HAP-1 (cell line): Measurements from ENCODE around the gene CAPN5.
"Not testable (repeated sequence)": the region's sequence is repeated elsewhere in the genome, so short reads cannot be mapped to it uniquely, and the experiment has no call there.

Experiments
- DNase-seq, 2 experiments: peaks; one replicate each; pipeline ENCODE4 v3.0.0-alpha.2; 2016 to 2020; ENCODE audit warnings: low spot score in 2 of 2
- H3K27me3 ChIP-seq: fragments of 250-450 bp; sonication (Bioruptor Pico); 2 replicates; pipeline ENCODE4 v1.5.1; 2020; ENCODE audit warnings: low read depth, mild to moderate bottlenecking, moderate library complexity
- H3K36me3 ChIP-seq: fragments of 250-450 bp; sonication (Bioruptor Pico); replicated peaks from 2 replicates; pipeline ENCODE4 v1.5.1; 2020; ENCODE audit warnings: mild to moderate bottlenecking
- H3K4me1 ChIP-seq: fragments of 250-450 bp; sonication (Bioruptor Pico); 2 replicates; pipeline ENCODE4 v1.5.1; 2020; ENCODE audit warnings: mild to moderate bottlenecking
- H3K4me3 ChIP-seq: fragments of 250-450 bp; sonication (Bioruptor Pico); 2 replicates; pipeline ENCODE4 v1.5.1; 2020; ENCODE audit warnings: mild to moderate bottlenecking, moderate library complexity
- H3K9me3 ChIP-seq: fragments of 250-450 bp; sonication (Bioruptor Pico); 2 replicates; pipeline ENCODE4 v1.5.1; 2020; ENCODE audit warnings: mild to moderate bottlenecking, moderate library complexity
- in situ Hi-C: fragments of 300-500 bp; cut with MboI; formaldehyde crosslinking; loops from 3 replicates; pipeline ENCODE4 v1.14.3; 2020; ENCODE audit warnings: low sequenced_read_pairs, inconsistent platforms, mixed read lengths

CAPN5 gene

GRCh38 chr11:77096591-77097019, 29.8 kb downstream of the CAPN5 start:
- no peaks in the 10 kb centered on the region for H3K36me3 ChIP-seq
- no peak for DNase-seq

GRCh38 chr11:77097180-77097579, 30.4 kb downstream of the CAPN5 start:
- H3K36me3 ChIP-seq, H3K4me3 ChIP-seq, H3K27me3 ChIP-seq, in situ Hi-C loops, H3K4me1 ChIP-seq, H3K9me3 ChIP-seq, DNase-seq: not testable (repeated sequence)

More at GRCh38 chr11:77096591-77097019, 29.8 kb downstream of the CAPN5 start:
- no peaks in the 10 kb centered on the region for H3K4me1 ChIP-seq
- in situ Hi-C loops: no loop called here
- no peaks in the 10 kb centered on the region for H3K9me3 ChIP-seq
- no peaks in the 10 kb centered on the region for H3K27me3 ChIP-seq
- H3K4me3 ChIP-seq: no peak overlapping the region

GRCh38 chr11:77100166-77101042, 33.6 kb downstream of the CAPN5 start:
- in situ Hi-C loops: loop anchor here (10.0 kb wide), 1 partner anchor 356 kb away; no protein-coding TSS in a partner anchor
- Histone ChIP-seq H3K9me3 (no peaks in the 10 kb centered on the region), H3K4me3 (no peak overlapping the region), H3K27me3 (no peaks in the 10 kb centered on the region), H3K4me1 (no peaks in the 10 kb centered on the region), H3K36me3 (no peaks in the 10 kb centered on the region)
- DNase-seq: no peak

GRCh38 chr11:77101043-77101537, 34.3 kb downstream of the CAPN5 start:
- H3K36me3 ChIP-seq: no peaks in the 10 kb centered on the region
- H3K27me3 ChIP-seq: no peaks in the 10 kb centered on the region
- no peaks in the 10 kb centered on the region for H3K4me1 ChIP-seq
- no peaks in the 10 kb centered on the region for H3K9me3 ChIP-seq
- in situ Hi-C loops: loop anchor here (10.0 kb wide), 1 partner anchor 356 kb away; no protein-coding TSS in a partner anchor
- peak; percentile 6 to 47 for DNase-seq
- H3K4me3 ChIP-seq: no peak overlapping the region

GRCh38 chr11:77102246-77103210, 35.8 kb downstream of the CAPN5 start, which contains the start of gene OMP:
OMP (plus strand) TSS chr11:77102840; CDS start chr11:77102840, 0 bp downstream.
- in situ Hi-C loops: loop anchor here (10.0 kb wide), 1 partner anchor 358 kb away; no protein-coding TSS in a partner anchor
- Histone ChIP-seq H3K4me1 (no peaks in the 10 kb centered on the region), H3K36me3 (no peaks in the 10 kb centered on the region), H3K4me3 (no peak within 1 kb of the TSS), H3K9me3 (no peaks in the 10 kb centered on the region), H3K27me3 (no peaks in the 10 kb centered on the region)
- no peak for DNase-seq

- in situ Hi-C loops: loop anchor here (10.0 kb wide), 1 partner anchor 359 kb away; no protein-coding TSS in a partner anchor
- no peak for DNase-seq
- H3K27me3 ChIP-seq: no peaks in the 10 kb centered on the region
- H3K36me3 ChIP-seq: no peaks in the 10 kb centered on the region
- no peak overlapping the region for H3K4me3 ChIP-seq
- H3K4me1 ChIP-seq: no peaks in the 10 kb centered on the region
- H3K9me3 ChIP-seq: no peaks in the 10 kb centered on the region
Measured at GRCh38 chr11:77103319-77103718, 36.5 kb downstream of the CAPN5 start.

GRCh38 chr11:77104727-77105126, 38.0 kb downstream of the CAPN5 start:
- H3K36me3 ChIP-seq: no peaks in the 10 kb centered on the region
- in situ Hi-C loops: loop anchor here (10.0 kb wide), 1 partner anchor 360 kb away; no protein-coding TSS in a partner anchor
- H3K9me3 ChIP-seq: no peaks in the 10 kb centered on the region
- no peak overlapping the region for H3K4me3 ChIP-seq
- no peak for DNase-seq
- no peaks in the 10 kb centered on the region for H3K27me3 ChIP-seq
- H3K4me1 ChIP-seq: no peaks in the 10 kb centered on the region

- no peak overlapping the region for H3K4me3 ChIP-seq
Measured at GRCh38 chr11:77106321-77106720, 39.5 kb downstream of the CAPN5 start.

GRCh38 chr11:77106759-77107158, 40.0 kb downstream of the CAPN5 start:
- Histone ChIP-seq H3K4me1 (no peaks in the 10 kb centered on the region), H3K4me3 (no peak overlapping the region), H3K36me3 (no peaks in the 10 kb centered on the region), H3K9me3 (no peaks in the 10 kb centered on the region), H3K27me3 (no peaks in the 10 kb centered on the region)
- no peak for DNase-seq
- in situ Hi-C loops: loop anchor here (10.0 kb wide), 1 partner anchor 362 kb away; no protein-coding TSS in a partner anchor

More at GRCh38 chr11:77106321-77106720, 39.5 kb downstream of the CAPN5 start:
- Histone ChIP-seq H3K9me3 (no peaks in the 10 kb centered on the region), H3K4me1 (no peaks in the 10 kb centered on the region), H3K27me3 (no peaks in the 10 kb centered on the region), H3K36me3 (no peaks in the 10 kb centered on the region)
- in situ Hi-C loops: loop anchor here (10.0 kb wide), 1 partner anchor 362 kb away; no protein-coding TSS in a partner anchor
- no peak for DNase-seq

GRCh38 chr11:77107950-77108349, 41.2 kb downstream of the CAPN5 start:
- Histone ChIP-seq H3K4me1 (no peaks in the 10 kb centered on the region), H3K4me3 (no peak overlapping the region), H3K36me3 (no peaks in the 10 kb centered on the region), H3K27me3 (no peaks in the 10 kb centered on the region), H3K9me3 (no peaks in the 10 kb centered on the region)
- no peak for DNase-seq
- in situ Hi-C loops: loop anchor here (10.0 kb wide), 1 partner anchor 363 kb away; no protein-coding TSS in a partner anchor

GRCh38 chr11:77108436-77108835, 41.7 kb downstream of the CAPN5 start:
- H3K4me3 ChIP-seq: no peak overlapping the region
- H3K9me3 ChIP-seq: no peaks in the 10 kb centered on the region
- in situ Hi-C loops: loop anchor here (10.0 kb wide), 1 partner anchor 364 kb away; no protein-coding TSS in a partner anchor
- no peaks in the 10 kb centered on the region for H3K27me3 ChIP-seq
- no peaks in the 10 kb centered on the region for H3K4me1 ChIP-seq
- no peak for DNase-seq
- no peaks in the 10 kb centered on the region for H3K36me3 ChIP-seq

GRCh38 chr11:77109236-77110019, 42.7 kb downstream of the CAPN5 start:
- DNase-seq: no peak
- H3K9me3 ChIP-seq: no peaks in the 10 kb centered on the region
- in situ Hi-C loops: loop anchor here (10.0 kb wide), 1 partner anchor 365 kb away; no protein-coding TSS in a partner anchor
- no peaks in the 10 kb centered on the region for H3K4me1 ChIP-seq
- no peaks in the 10 kb centered on the region for H3K36me3 ChIP-seq
- no peaks in the 10 kb centered on the region for H3K27me3 ChIP-seq
- H3K4me3 ChIP-seq: no peak overlapping the region
